Liver (tissue), 3 donors: ENCODE results near the gene TPR.

Experiments
- CTCF ChIP-seq: fragments of 150-350 bp; IDR thresholded peaks from 2 replicates; pipeline ENCODE4 v1.5.1; 2017; ENCODE audit warnings: improper control_type of control experiment, low read depth, low read length; ENCODE audit not compliant: missing input control
- GABPA ChIP-seq, 2 donors: IDR thresholded peaks in 1 of 2; conservative IDR thresholded peaks in 1 of 2; 2 replicates each; pipeline ENCODE4 v1.6.1; 2016; ENCODE audit warnings: antibody characterized with exemption in 2 of 2, mild to moderate bottlenecking in 1 of 2, moderate library complexity in 1 of 2
- donor health status: healthy.
- donor health status: healthy.

- TF ChIP-seq CTCF (no peak), GABPA (IDR thresholded peaks at IDR 0.05 in 1 of 2, conservative IDR thresholded peaks at IDR 0.05 in 1 of 2) (no peak)
Measured at GRCh38 chr1:186421446-186421845, 46.4 kb upstream of the TPR start.
